IMR-90 (cell line): ENCODE data around the gene GSS. TPM values are rescaled to one million over a fixed set of nuclear protein-coding genes. Genes with fewer than 3 reads are reported as not detected.

Source experiments
- ATAC-seq: fragments of 200-7000 bp; cut with Tn5 transposase; 2 replicates; pipeline ENCODE4 v1.9.1; 2020; ENCODE audit warnings: low read depth, mild to moderate bottlenecking, moderate library complexity
- BruUV-seq: library from RNA; stranded (reverse); fragments of 400-500 nt; replicated peaks from 2 replicates; lab custom pipeline; 2021; lab: Mats Ljungman, UMichigan
- CTCF ChIA-PET: fragments of 300-600 bp; formaldehyde crosslinking; extraction: SDS; loops from one replicate; lab custom pipeline; 2021; ENCODE audit warnings: antibody characterized with exemption; lab: Yijun Ruan, JAX
- POLR2A ChIA-PET: fragments of 300-600 bp; sonication (Branson Sonifier 250); formaldehyde crosslinking; loops from one replicate; lab custom pipeline; 2022; ENCODE audit warnings: antibody characterized with exemption; ENCODE audit not compliant: unreplicated experiment; lab: Charles Lee
- DNase-seq: peaks from one replicate; pipeline ENCODE4 v3.0.0; 2013
- H2AFZ ChIP-seq: replicated peaks from 2 replicates; pipeline ENCODE3; 2013; ENCODE audit warnings: low read length, mild to moderate bottlenecking; ENCODE audit not compliant: poor library complexity
- H2AK5ac ChIP-seq: 2 replicates; pipeline ENCODE4 v1.6.1; 2013; ENCODE audit warnings: low read depth, low read length, inconsistent platforms
- H2AK9ac ChIP-seq: replicated peaks from 2 replicates; pipeline ENCODE3; 2013; ENCODE audit warnings: mild to moderate bottlenecking, low read depth, low read length, moderate library complexity; ENCODE audit not compliant: poor library complexity
- H2BK120ac ChIP-seq: 2 replicates; pipeline ENCODE4 v1.6.1; 2013; ENCODE audit warnings: low read depth, low read length, inconsistent platforms
- H2BK15ac ChIP-seq: 3 replicates; pipeline ENCODE4 v1.6.1; 2013; ENCODE audit warnings: low read depth, low read length, inconsistent platforms
- H2BK20ac ChIP-seq: 2 replicates; pipeline ENCODE4 v1.6.1; 2013; ENCODE audit warnings: low read depth, mild to moderate bottlenecking, inconsistent platforms, low read length, moderate library complexity
- H2BK5ac ChIP-seq: 2 replicates; pipeline ENCODE4 v1.6.1; 2013; ENCODE audit warnings: mild to moderate bottlenecking, low read depth, low read length, inconsistent platforms; ENCODE audit not compliant: poor library complexity, severe bottlenecking
- H3K14ac ChIP-seq: replicated peaks from 2 replicates; pipeline ENCODE4 v1.6.1; 2013; ENCODE audit warnings: low read depth, low read length, inconsistent platforms
- H3K18ac ChIP-seq: 2 replicates; pipeline ENCODE4 v1.6.1; 2013; ENCODE audit warnings: low read depth, low read length, control low read depth
- H3K23ac ChIP-seq: 2 replicates; pipeline ENCODE4 v1.6.1; 2013; ENCODE audit warnings: low read depth, low read length, inconsistent platforms
- H3K27ac ChIP-seq: 2 replicates; pipeline ENCODE4 v1.5.1; 2013; ENCODE audit warnings: mild to moderate bottlenecking, control low read depth, low read length; ENCODE audit not compliant: insufficient read depth
- H3K27me3 ChIP-seq: 2 replicates; pipeline ENCODE4 v1.6.1; 2013; ENCODE audit warnings: low read length; ENCODE audit not compliant: control insufficient read depth, insufficient read depth
- H3K36me3 ChIP-seq: 2 replicates; pipeline ENCODE4 v1.6.1; 2013; ENCODE audit warnings: low read length, mixed read lengths; ENCODE audit not compliant: control insufficient read depth, insufficient read depth
- H3K4ac ChIP-seq: 2 replicates; pipeline ENCODE4 v1.6.1; 2013; ENCODE audit warnings: low read depth, low read length, inconsistent platforms
- H3K4me1 ChIP-seq: 2 replicates; pipeline ENCODE4 v1.6.1; 2013; ENCODE audit warnings: low read length, mixed read lengths; ENCODE audit not compliant: control insufficient read depth, insufficient read depth
- H3K4me2 ChIP-seq: 2 replicates; pipeline ENCODE4 v1.6.1; 2013; ENCODE audit warnings: low read depth, mild to moderate bottlenecking, control low read depth, low read length, moderate library complexity
- H3K4me3 ChIP-seq: 2 replicates; pipeline ENCODE4 v1.5.1; 2013; ENCODE audit warnings: low read depth, mild to moderate bottlenecking, control low read depth, low read length, moderate library complexity; ENCODE audit not compliant: insufficient read depth
- H3K56ac ChIP-seq: 2 replicates; pipeline ENCODE4 v1.6.1; 2013; ENCODE audit warnings: low read length, inconsistent platforms; ENCODE audit not compliant: insufficient read depth; ENCODE audit errors: extremely low read depth
- H3K79me1 ChIP-seq, 2 experiments: 2 replicates each; pipeline ENCODE4 v1.6.1; 2013; ENCODE audit warnings: low read length in 2 of 2, inconsistent platforms in 1 of 2, low read depth in 1 of 2
- H3K9ac ChIP-seq: 2 replicates; pipeline ENCODE4 v1.6.1; 2013; ENCODE audit warnings: low read depth, low read length, control low read depth
- H3K9me1 ChIP-seq: 2 replicates; pipeline ENCODE4 v1.6.1; 2013; ENCODE audit warnings: low read length, inconsistent platforms; ENCODE audit not compliant: insufficient read depth
- H3K9me3 ChIP-seq: 2 replicates; pipeline ENCODE4 v1.6.1; 2013; ENCODE audit warnings: low read length; ENCODE audit not compliant: control insufficient read depth, insufficient read depth
- H4K20me1 ChIP-seq: 2 replicates; pipeline ENCODE4 v1.6.1; 2013; ENCODE audit warnings: low read length, inconsistent platforms; ENCODE audit not compliant: insufficient read depth
- H4K5ac ChIP-seq: 2 replicates; pipeline ENCODE4 v1.6.1; 2013; ENCODE audit warnings: mild to moderate bottlenecking, low read depth, low read length, control low read depth
- H4K8ac ChIP-seq, 2 experiments: 2 replicates each; pipeline ENCODE4 v1.6.1; 2013; ENCODE audit warnings: low read depth in 2 of 2, low read length in 2 of 2, control low read depth in 1 of 2, inconsistent platforms in 1 of 2
- H4K91ac ChIP-seq: 2 replicates; pipeline ENCODE4 v1.6.1; 2013; ENCODE audit warnings: low read depth, low read length, inconsistent platforms; ENCODE audit not compliant: insufficient read depth
- FOS ChIP-seq: fragments of 150-350 bp; IDR thresholded peaks from 2 replicates; pipeline ENCODE4 v1.6.1; 2016; ENCODE audit warnings: low read depth, low read length
- NFE2L2 ChIP-seq: fragments of 150-350 bp; IDR thresholded peaks from 2 replicates; pipeline ENCODE4 v1.6.1; 2016; ENCODE audit warnings: low read depth, mild to moderate bottlenecking, low read length
- RFX5 ChIP-seq: IDR thresholded peaks from 2 replicates; pipeline ENCODE4 v1.8.0; 2012; ENCODE audit warnings: low read depth, mild to moderate bottlenecking, low read length, moderate library complexity
- SMC3 ChIP-seq: fragments of 150-350 bp; IDR thresholded peaks from 2 replicates; pipeline ENCODE4 v1.6.1; 2016; ENCODE audit warnings: low read depth, mild to moderate bottlenecking, antibody characterized with exemption, low read length, moderate library complexity
- WGBS, 2 experiments: methylation state at CpG; one replicate each; pipeline versions ENCODE4 v1.1.5 to v1.1.7; 2013; ENCODE audit warnings: missing lambda C conversion rate in 2 of 2; ENCODE audit not compliant: insufficient read length in 1 of 2; ENCODE audit errors: extremely low coverage in 2 of 2; 5-methylcytosine and 5-hydroxymethylcytosine counted together
- dilution Hi-C: fragments of 300-500 bp; cut with HindIII; formaldehyde crosslinking; loops from one replicate; pipeline ENCODE4 v1.14.3; 2018; ENCODE audit warnings: low sequenced_read_pairs; ENCODE audit not compliant: unreplicated experiment
- in situ Hi-C: fragments of 300-500 bp; cut with MboI; formaldehyde crosslinking; loops from 3 replicates; pipeline ENCODE4 v1.14.3; 2019; ENCODE audit warnings: low sequenced_read_pairs, inconsistent platforms, mixed read lengths
- intact Hi-C: fragments of 100-400 bp; cut with micrococcal nuclease; formaldehyde crosslinking; loops from 2 replicates; pipeline ENCODE4 v1.10.0; 2022
- polyA plus RNA-seq, 3 experiments: library from polyadenylated mRNA; depleted of rRNA; stranded (reverse); fragments of >200 nt; gene quantifications; 2 replicates each; pipeline ENCODE4 v1.2.3, GENCODE V29; 2012; ENCODE audit warnings: low replicate concordance in 1 of 3
- total RNA-seq: library from RNA; depleted of rRNA; stranded (reverse); fragments of >200 nt; gene quantifications from 2 replicates; pipeline ENCODE4 v1.2.3, GENCODE V29; 2012

The GSS gene
- total and polyA plus RNA-seq, 2 of the 4 experiments (the other 2 are of a cell fraction): 73.7 to 90.0 TPM

- H2AFZ ChIP-seq: no peak overlapping the region
- DNase-seq (no peak), ATAC-seq (no peak)
- no peak overlapping the region for H3K4me3 ChIP-seq
- no peak overlapping the region for H2AK9ac ChIP-seq
- ChIA-PET POLR2A (interaction anchor here (0.6 kb wide), 1 partner anchor 1022 kb away, joined by 5 read pairs; no protein-coding TSS in a partner anchor), CTCF (interaction anchor here (1.5 kb wide), 1 partner anchor 74 kb away, joined by 19 read pairs; no protein-coding TSS in a partner anchor)
- H3K14ac ChIP-seq: no peak overlapping the region
- H4K20me1 ChIP-seq: no peaks in the 10 kb centered on the region
- no peak overlapping the region for H3K18ac ChIP-seq
- no peak overlapping the region for H2BK15ac ChIP-seq
- H3K9ac ChIP-seq: no peak overlapping the region
- no peak overlapping the region for H3K23ac ChIP-seq
- dilution Hi-C loops: no loop called here
- H4K91ac ChIP-seq: no peak overlapping the region
- in situ Hi-C loops: no loop called here
- no peak overlapping the region for H3K4ac ChIP-seq
- no peak overlapping the region for H2BK5ac ChIP-seq
- H3K79me1 ChIP-seq: peaks cover 9 to 28% of the 10 kb centered on the region in 2 experiments; a peak in 3 of 4 replicates
- no peak overlapping the region for H4K5ac ChIP-seq
- WGBS, 2 experiments: 96% methylated on average over 4 of the region's 6 CpGs; no CpG with 5 or more reads in 1 of the 2 experiments
- H2AK5ac ChIP-seq: no peak overlapping the region
- no peak overlapping the region for H3K56ac ChIP-seq
- H4K8ac ChIP-seq: no peak overlapping the region
- peaks cover 10% of the 10 kb centered on the region for H3K36me3 ChIP-seq
- no peak for TF ChIP-seq RFX5
- TF ChIP-seq FOS: no peak
- TF ChIP-seq SMC3: no peak
- TF ChIP-seq NFE2L2: no peak
- peaks cover 13% of the 10 kb centered on the region for H3K9me1 ChIP-seq
- no peaks in the 10 kb centered on the region for H3K27me3 ChIP-seq
- no peak overlapping the region for H3K27ac ChIP-seq
- no peaks in the 10 kb centered on the region for H3K9me3 ChIP-seq
- intact Hi-C loops: no loop called here
- H2BK120ac ChIP-seq: no peak overlapping the region
- H3K4me2 ChIP-seq: no peak overlapping the region
- no peak overlapping the region for H2BK20ac ChIP-seq
- peaks cover 5% of the 10 kb centered on the region for H3K4me1 ChIP-seq
- BruUV-seq: no TSS peak
Observed at GRCh38 chr20:34949120-34949519, 6.5 kb downstream of the GSS start.
